Measurements from ENCODE around the gene CDH9. TPM values are rescaled to one million over a fixed set of nuclear protein-coding genes. Genes with fewer than 3 reads are reported as not detected.

CDH9 gene
- total and polyA plus RNA-seq, 9 of the 15 experiments (the other 6 are each of a cell fraction or from before 2014, with no cell fraction given), result not detected

GRCh38 chr5:27020973-27021372, 17.4 kb downstream of the CDH9 start:
- no peak overlapping the region for H3K4me2 ChIP-seq (ENCODE audit: insufficient read depth, low read length)
- H3K36me3 ChIP-seq (ENCODE audit: control insufficient read depth, insufficient read depth, low read length), result no peaks in the 10 kb centered on the region
- H3K9me1 ChIP-seq (ENCODE audit: control insufficient read depth, insufficient read depth, low read length), result no peaks in the 10 kb centered on the region
- H4K20me1 ChIP-seq (replicated peaks; ENCODE audit: control insufficient read depth, insufficient read depth, low read length), result no peaks in the 10 kb centered on the region
- FAIRE-seq (no peak), ATAC-seq (no peak), DNase-seq (ENCODE audit: extremely low read depth in 1 of 4, low spot score in 3 of 4) (peak in 1 of 4 experiments; percentile 10)
- ChIA-PET POLR2A (no interaction called here), CTCF (ENCODE audit: low intra/inter-chr PET ratio) (no interaction called here)
- intact Hi-C loops (cut with micrococcal nuclease) (no loop called here), in situ Hi-C loops (cut with MboI) (no loop called here)
- no peaks in the 10 kb centered on the region for H3K4me1 ChIP-seq (replicated peaks in 1 of 2; ENCODE audit: control insufficient read depth in 2 of 2, insufficient read depth in 2 of 2, low read length in 2 of 2)
- H3K27me3 ChIP-seq (ENCODE audit: control insufficient read depth in 2 of 2, insufficient read depth in 2 of 2, low read length in 2 of 2), result no peaks in the 10 kb centered on the region
- H3K79me2 ChIP-seq (ENCODE audit: control insufficient read depth, insufficient read depth, low read length), result no peaks in the 10 kb centered on the region
- TF ChIP-seq CTCF (IDR thresholded peaks at IDR 0.05 in 2 of 3, conservative IDR thresholded peaks at IDR 0.05 in 1 of 3; ENCODE audit: insufficient read depth in 2 of 3, low read depth in 1 of 3, low read length in 3 of 3) (peak in 1 of 3 experiments; percentile 29; a peak in 1 of 6 replicates), MAFF (IDR thresholded peaks at IDR 0.05; ENCODE audit: low read length) (no peak), NONO (IDR thresholded peaks at IDR 0.05; ENCODE audit: low read depth in 2 of 2, low read length in 1 of 2) (0 out of 4 replicates have a peak, but pooled peaks of 1 of the 2 experiments have one; percentile 17), NR0B1 (IDR thresholded peaks at IDR 0.05; ENCODE audit: partially characterized antibody) (no peak), RAD21 (CRISPR knock-in tag; conservative IDR thresholded peaks at IDR 0.05 in 1 of 2, IDR thresholded peaks at IDR 0.05 in 1 of 2) (peak; percentile 25 to 57; a peak in 3 of 4 replicates)
- H3K9me3 ChIP-seq (replicated peaks; ENCODE audit: control insufficient read depth, insufficient read depth, low read depth, low read length), result no peaks in the 10 kb centered on the region
- 0% methylated on average over 1 of the region's 1 CpG for WGBS (ENCODE audit: insufficient coverage, low coverage, missing lambda C conversion rate)
- H2AFZ ChIP-seq (ENCODE audit: low read depth, low read length), result no peak overlapping the region
- no peak overlapping the region for H3K27ac ChIP-seq (ENCODE audit: extremely low read depth, low read depth, low read length)
- no peak overlapping the region for H3K4me3 ChIP-seq
- H3K9ac ChIP-seq (ENCODE audit: insufficient read depth in 1 of 2, low read depth in 2 of 2, low read length in 2 of 2), result no peak overlapping the region
- BruUV-seq (replicated peaks), result no TSS peak
